Left ventricle myocardium inferior (tissue), 1 donor: Measurements from ENCODE around the gene ARL15. TPM values are rescaled to one million over a fixed set of nuclear protein-coding genes. Genes with fewer than 3 reads are reported as not detected.

ENCODE experiments used
- DNase-seq: peaks from one replicate; pipeline ENCODE4 v3.0.0-alpha.2; 2020
- H3K27ac ChIP-seq: fragments of 200-600 bp; replicated peaks from 2 replicates; pipeline ENCODE4 v1.8.0; 2021
- H3K27me3 ChIP-seq: fragments of 200-600 bp; 2 replicates; pipeline ENCODE4 v1.8.0; 2021; ENCODE audit warnings: low read depth
- H3K36me3 ChIP-seq: fragments of 200-600 bp; 2 replicates; pipeline ENCODE4 v1.8.0; 2021
- H3K4me1 ChIP-seq: fragments of 200-600 bp; 2 replicates; pipeline ENCODE4 v1.8.0; 2021
- H3K4me3 ChIP-seq: fragments of 200-600 bp; 2 replicates; pipeline ENCODE4 v1.8.0; 2021; ENCODE audit warnings: mild to moderate bottlenecking, moderate library complexity
- H3K9me3 ChIP-seq: fragments of 200-600 bp; replicated peaks from 2 replicates; pipeline ENCODE4 v1.8.0; 2021
- intact Hi-C: fragments of 100-400 bp; cut with micrococcal nuclease; formaldehyde crosslinking; loops from one replicate; pipeline ENCODE4 v1.11.0; 2022
- total RNA-seq: library from RNA; stranded (reverse); fragmentation: NEBNext Ultra II Directional; extraction: Animal tissue kit (Norgen Biotek cat#: 25700); gene quantifications from one replicate; pipeline ENCODE4 v1.2.1, GENCODE V29; 2021
- TF ChIP-seq, protein P1 (sequence below): fragments of 200-600 bp; IDR thresholded peaks from 2 replicates; pipeline ENCODE4 v1.8.0; 2021; ENCODE audit warnings: antibody characterized with exemption, mild to moderate bottlenecking, borderline replicate concordance
- donor health status: DM: no; HTN: yes; CAD: no; lungs with severe emphysema.

ARL15 gene
- total RNA-seq, 1 donor from 2014 or later, result 18.2 TPM

DNA sequence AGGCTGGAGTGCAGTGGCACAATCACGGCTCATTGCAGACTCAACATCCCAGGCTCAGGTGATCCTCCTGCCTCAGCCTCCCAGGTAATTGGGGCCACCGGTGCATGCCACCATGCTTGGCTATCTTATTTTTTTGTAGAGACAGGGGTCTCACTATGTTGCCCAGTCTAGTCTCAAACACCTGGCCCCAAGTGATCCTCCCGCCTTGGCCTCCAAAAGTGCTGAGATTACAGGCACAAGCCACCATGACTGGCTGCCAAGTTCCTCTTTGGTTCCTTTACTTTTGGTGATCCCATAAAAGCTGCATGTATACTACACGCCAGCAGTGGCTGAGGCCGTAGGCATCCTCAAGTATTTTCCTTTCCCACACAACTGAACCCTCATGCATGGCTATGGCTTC is 11.4 kb downstream of the ARL15 start:
- DNase-seq, result no peak
- Histone ChIP-seq H3K36me3 (no peaks in the 10 kb centered on the region), H3K27me3 (no peaks in the 10 kb centered on the region), H3K4me1 (peaks cover 82% of the 10 kb centered on the region), H3K9me3 (no peaks in the 10 kb centered on the region), H3K27ac (no peak overlapping the region), H3K4me3 (no peak overlapping the region)
- intact Hi-C loops, result no loop called here
- TF ChIP-seq, protein P1, sequence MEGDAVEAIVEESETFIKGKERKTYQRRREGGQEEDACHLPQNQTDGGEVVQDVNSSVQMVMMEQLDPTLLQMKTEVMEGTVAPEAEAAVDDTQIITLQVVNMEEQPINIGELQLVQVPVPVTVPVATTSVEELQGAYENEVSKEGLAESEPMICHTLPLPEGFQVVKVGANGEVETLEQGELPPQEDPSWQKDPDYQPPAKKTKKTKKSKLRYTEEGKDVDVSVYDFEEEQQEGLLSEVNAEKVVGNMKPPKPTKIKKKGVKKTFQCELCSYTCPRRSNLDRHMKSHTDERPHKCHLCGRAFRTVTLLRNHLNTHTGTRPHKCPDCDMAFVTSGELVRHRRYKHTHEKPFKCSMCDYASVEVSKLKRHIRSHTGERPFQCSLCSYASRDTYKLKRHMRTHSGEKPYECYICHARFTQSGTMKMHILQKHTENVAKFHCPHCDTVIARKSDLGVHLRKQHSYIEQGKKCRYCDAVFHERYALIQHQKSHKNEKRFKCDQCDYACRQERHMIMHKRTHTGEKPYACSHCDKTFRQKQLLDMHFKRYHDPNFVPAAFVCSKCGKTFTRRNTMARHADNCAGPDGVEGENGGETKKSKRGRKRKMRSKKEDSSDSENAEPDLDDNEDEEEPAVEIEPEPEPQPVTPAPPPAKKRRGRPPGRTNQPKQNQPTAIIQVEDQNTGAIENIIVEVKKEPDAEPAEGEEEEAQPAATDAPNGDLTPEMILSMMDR, result no peak

GRCh38 chr5:54296386-54296785 is 14.0 kb downstream of the ARL15 start:
- TF ChIP-seq, protein P1, result no peak
- no peak for DNase-seq
- Histone ChIP-seq H3K4me3 (peak overlapping the region; percentile 39), H3K36me3 (no peaks in the 10 kb centered on the region), H3K27ac (peak overlapping the region; percentile 82), H3K4me1 (peaks cover 73% of the 10 kb centered on the region), H3K27me3 (no peaks in the 10 kb centered on the region), H3K9me3 (no peaks in the 10 kb centered on the region)
- intact Hi-C loops, result no loop called here

GRCh38 chr5:54295651-54296276 is 14.6 kb downstream of the ARL15 start:
- TF ChIP-seq, protein P1, result no peak
- Histone ChIP-seq H3K36me3 (no peaks in the 10 kb centered on the region), H3K9me3 (no peaks in the 10 kb centered on the region), H3K27ac (peak overlapping the region; percentile 82), H3K4me1 (peaks cover 66% of the 10 kb centered on the region), H3K4me3 (peak overlapping the region; percentile 39), H3K27me3 (no peaks in the 10 kb centered on the region)
- intact Hi-C loops, result no loop called here
- peak; percentile 29 for DNase-seq

- H3K4me1 ChIP-seq, result peaks cover 65% of the 10 kb centered on the region
- H3K36me3 ChIP-seq, result no peaks in the 10 kb centered on the region
- DNase-seq, result no peak
- intact Hi-C loops, result no loop called here
- TF ChIP-seq, protein P1, result no peak
- no peaks in the 10 kb centered on the region for H3K9me3 ChIP-seq
- peak overlapping the region; percentile 82 for H3K27ac ChIP-seq
- H3K4me3 ChIP-seq, result no peak overlapping the region
- H3K27me3 ChIP-seq, result no peaks in the 10 kb centered on the region
These were observed 16.2 kb downstream of the ARL15 start for GRCh38 chr5:54294097-54294667.

DNA sequence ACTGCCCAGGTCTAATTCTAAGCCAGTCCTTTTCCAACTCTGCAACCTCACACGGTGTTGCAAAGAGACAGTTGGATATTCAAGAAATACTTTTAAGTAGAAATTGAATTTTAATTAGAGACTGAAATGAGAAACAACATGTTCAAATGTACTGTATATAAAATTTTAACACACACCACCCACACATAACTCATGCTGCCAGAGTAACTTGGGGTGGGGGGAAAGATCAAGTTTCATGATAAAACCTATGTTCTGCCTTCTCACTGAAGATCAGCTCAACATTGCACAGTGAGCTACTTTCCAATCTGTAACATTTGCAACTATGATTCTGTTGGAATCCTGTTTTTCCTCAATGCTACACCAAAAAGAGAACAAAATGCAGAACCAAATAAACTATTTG is 17.5 kb downstream of the ARL15 start:
- Histone ChIP-seq H3K36me3 (no peaks in the 10 kb centered on the region), H3K9me3 (peaks cover 7% of the 10 kb centered on the region), H3K27ac (no peak overlapping the region), H3K27me3 (no peaks in the 10 kb centered on the region), H3K4me3 (no peak overlapping the region), H3K4me1 (peaks cover 63% of the 10 kb centered on the region)
- intact Hi-C loops, result no loop called here
- TF ChIP-seq, protein P1, result no peak
- no peak for DNase-seq
